K562 (cell line): ENCODE data around the gene CFP. TPM values are rescaled to one million over a fixed set of nuclear protein-coding genes. Genes with fewer than 3 reads are reported as not detected.
A peak's percentile ranks its signal among the peaks of the same experiment; 100 is the strongest.

Source experiments
- CBX1 ChIP-seq: sonication (generic); IDR thresholded peaks from 2 replicates; pipeline ENCODE4 v1.6.1; 2016; ENCODE audit warnings: antibody characterized with exemption, low read depth, mild to moderate bottlenecking
- FOXP1 ChIP-seq: sonication (generic); formaldehyde crosslinking; IDR thresholded peaks from 2 replicates; pipeline ENCODE4 v1.8.0; 2022; ENCODE audit warnings: mild to moderate bottlenecking, missing genetic modification reagents
- KDM1A ChIP-seq, 2 experiments: fragments of 450-650 bp; IDR thresholded peaks; 2 replicates each; pipeline ENCODE4 v1.6.1; 2016; ENCODE audit warnings: mild to moderate bottlenecking in 2 of 2
- MTA3 ChIP-seq: fragments of 450-650 bp; formaldehyde crosslinking; IDR thresholded peaks from 2 replicates; pipeline ENCODE4 v1.6.1; 2017; ENCODE audit warnings: mild to moderate bottlenecking, borderline replicate concordance
- NUFIP1 ChIP-seq: fragments of 450-650 bp; IDR thresholded peaks from 2 replicates; pipeline ENCODE4 v1.6.1; 2018; ENCODE audit not compliant: partially characterized antibody
- PTRF ChIP-seq: fragments of 450-650 bp; IDR thresholded peaks from 2 replicates; pipeline ENCODE4 v1.6.1; 2016; ENCODE audit warnings: mild to moderate bottlenecking, missing genetic modification characterization, missing compliant biosample characterization
- RUNX1 ChIP-seq: sonication (generic); IDR thresholded peaks from 2 replicates; pipeline ENCODE4 v1.6.1; 2016; ENCODE audit warnings: antibody characterized with exemption, low read depth
- SETDB1 ChIP-seq: IDR thresholded peaks from one replicate; pipeline ENCODE4 v1.6.1; 2012; ENCODE audit warnings: low read length, control low read depth, inconsistent platforms
- SIX5 ChIP-seq, 2 experiments: IDR thresholded peaks; 2 replicates each; pipeline ENCODE4 v1.6.1; 2011; ENCODE audit warnings: low read length in 2 of 2, borderline replicate concordance in 1 of 2, low read depth in 1 of 2, mild to moderate bottlenecking in 1 of 2, moderate library complexity in 1 of 2; ENCODE audit not compliant: insufficient read depth in 1 of 2
- ZBTB1 ChIP-seq: sonication (generic); formaldehyde crosslinking; IDR thresholded peaks from 2 replicates; pipeline ENCODE4 v1.8.1; 2023; ENCODE audit warnings: missing genetic modification reagents, low read depth, mild to moderate bottlenecking, borderline replicate concordance
- ZNF143 ChIP-seq: sonication (generic); formaldehyde crosslinking; IDR thresholded peaks from 2 replicates; pipeline ENCODE4 v1.9.0; 2022; ENCODE audit warnings: mild to moderate bottlenecking, missing genetic modification reagents
- polyA plus RNA-seq, 8 experiments: library from polyadenylated mRNA; depleted of rRNA in 4 of 8; stranded (reverse) in 5 of 8; unstranded in 3 of 8; fragments of >200 nt; fragmentation: Nextera tagmentation in 2 of 8; fragmentation: Illumina TruSeq in 1 of 8; extraction: Ambion mirVana in 2 of 8; extraction: Trizol in 1 of 8; gene quantifications; 2 replicates each; pipeline versions ENCODE4 v1.2.1 to v1.2.3, GENCODE V29; 2011 to 2014; ENCODE audit warnings: inconsistent platforms in 1 of 8, missing spikeins in 1 of 8
- total RNA-seq, 7 experiments: library from RNA; depleted of rRNA in 6 of 7; stranded (reverse); fragments of >200 nt in 6 of 7; fragmentation: Illumina TruSeq in 2 of 7; extraction: Trizol in 2 of 7; gene quantifications; 2 replicates each; pipeline versions ENCODE4 v1.2.1 to v1.2.3, GENCODE V29; 2011 to 2021; ENCODE audit warnings: low replicate concordance in 1 of 7
- TF ChIP-seq, protein P1 (sequence below): IDR thresholded peaks from 2 replicates; pipeline ENCODE4 v1.6.1; 2014; ENCODE audit warnings: antibody characterized with exemption
- TF ChIP-seq, protein P2 (sequence below): sonication (generic); formaldehyde crosslinking; IDR thresholded peaks from 2 replicates; pipeline ENCODE4 v1.8.0; 2022; ENCODE audit warnings: mild to moderate bottlenecking, low read depth, missing genetic modification reagents
- TF ChIP-seq, protein P3 (sequence below), 2 experiments: IDR thresholded peaks; 2 replicates each; pipeline ENCODE4 v1.6.1; 2011; ENCODE audit warnings: borderline replicate concordance in 1 of 2, control low read depth in 1 of 2, low read depth in 1 of 2, low read length in 1 of 2, mild to moderate bottlenecking in 1 of 2, mixed read lengths in 1 of 2, moderate library complexity in 1 of 2; ENCODE audit not compliant: insufficient read depth in 1 of 2, insufficient read length in 1 of 2, poor library complexity in 1 of 2, severe bottlenecking in 1 of 2; ENCODE audit errors: extremely low read depth in 1 of 2

The CFP gene
- total and polyA plus RNA-seq, 9 of the 15 experiments (the other 6 are each of a cell fraction or from before 2014, with no cell fraction given) = 0.18 to 2.0 (median 0.55) TPM

DNA sequence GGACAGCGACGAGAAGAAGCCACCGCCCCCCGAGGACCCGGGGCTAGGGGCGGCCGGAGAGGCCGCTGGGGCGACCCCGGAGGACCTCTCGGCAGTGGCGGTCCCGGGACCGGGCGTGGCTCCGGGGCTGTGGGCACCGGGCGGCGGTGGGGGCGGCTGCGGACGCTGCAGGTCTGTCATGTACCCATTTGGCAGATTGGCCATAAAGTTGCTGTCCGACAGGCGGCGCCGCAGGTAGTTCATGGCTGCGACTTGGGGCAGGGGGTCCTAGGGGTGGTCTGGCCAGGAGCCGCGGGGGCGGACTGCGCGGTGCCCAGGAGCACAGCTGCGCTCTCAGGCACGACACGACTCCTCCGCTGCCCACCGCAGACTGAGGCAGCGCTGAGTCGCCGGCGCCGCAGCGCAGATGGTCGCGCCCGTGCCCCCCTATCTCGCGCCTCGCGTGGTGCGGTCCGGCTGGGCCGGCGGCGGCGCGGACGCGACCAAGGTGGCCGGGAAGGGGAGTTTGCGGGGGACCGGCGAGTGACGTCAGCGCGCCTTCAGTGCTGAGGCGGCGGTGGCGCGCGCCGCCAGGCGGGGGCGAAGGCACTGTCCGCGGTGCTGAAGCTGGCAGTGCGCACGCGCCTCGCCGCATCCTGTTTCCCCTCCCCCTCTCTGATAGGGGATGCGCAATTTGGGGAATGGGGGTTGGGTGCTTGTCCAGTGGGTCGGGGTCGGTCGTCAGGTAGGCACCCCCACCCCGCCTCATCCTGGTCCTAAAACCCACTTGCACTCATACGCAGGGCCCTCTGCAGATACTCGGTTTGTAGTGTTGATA lies 10.0 kb downstream of the CFP start, which contains the start of gene SYN1 (continued):
- TF ChIP-seq, protein P1, sequence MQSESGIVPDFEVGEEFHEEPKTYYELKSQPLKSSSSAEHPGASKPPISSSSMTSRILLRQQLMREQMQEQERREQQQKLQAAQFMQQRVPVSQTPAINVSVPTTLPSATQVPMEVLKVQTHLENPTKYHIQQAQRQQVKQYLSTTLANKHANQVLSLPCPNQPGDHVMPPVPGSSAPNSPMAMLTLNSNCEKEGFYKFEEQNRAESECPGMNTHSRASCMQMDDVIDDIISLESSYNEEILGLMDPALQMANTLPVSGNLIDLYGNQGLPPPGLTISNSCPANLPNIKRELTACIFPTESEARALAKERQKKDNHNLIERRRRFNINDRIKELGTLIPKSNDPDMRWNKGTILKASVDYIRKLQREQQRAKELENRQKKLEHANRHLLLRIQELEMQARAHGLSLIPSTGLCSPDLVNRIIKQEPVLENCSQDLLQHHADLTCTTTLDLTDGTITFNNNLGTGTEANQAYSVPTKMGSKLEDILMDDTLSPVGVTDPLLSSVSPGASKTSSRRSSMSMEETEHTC = no peak
- peak; percentile 76; the same call in 1 of the 2 replicates for TF ChIP-seq MTA3
- TF ChIP-seq CBX1 = peak; percentile 76; the same call in 1 of the 2 replicates
- TF ChIP-seq RUNX1 = no peak
- peak; percentile 78 for TF ChIP-seq FOXP1 (CRISPR knock-in tag)
- TF ChIP-seq SIX5 (IDR thresholded peaks at IDR 0.05; ENCODE audit: borderline replicate concordance in 1 of 2, insufficient read depth in 1 of 2, low read depth in 1 of 2, low read length in 2 of 2) = peak; percentile 37 to 59; a peak in 2 of 4 replicates
- TF ChIP-seq ZBTB1 = peak; percentile 55; the same call in 1 of the 2 replicates
- TF ChIP-seq KDM1A (IDR thresholded peaks at IDR 0.05) = peak in 1 of 2 experiments; percentile 58; a peak in 3 of 4 replicates
- TF ChIP-seq, protein P2, sequence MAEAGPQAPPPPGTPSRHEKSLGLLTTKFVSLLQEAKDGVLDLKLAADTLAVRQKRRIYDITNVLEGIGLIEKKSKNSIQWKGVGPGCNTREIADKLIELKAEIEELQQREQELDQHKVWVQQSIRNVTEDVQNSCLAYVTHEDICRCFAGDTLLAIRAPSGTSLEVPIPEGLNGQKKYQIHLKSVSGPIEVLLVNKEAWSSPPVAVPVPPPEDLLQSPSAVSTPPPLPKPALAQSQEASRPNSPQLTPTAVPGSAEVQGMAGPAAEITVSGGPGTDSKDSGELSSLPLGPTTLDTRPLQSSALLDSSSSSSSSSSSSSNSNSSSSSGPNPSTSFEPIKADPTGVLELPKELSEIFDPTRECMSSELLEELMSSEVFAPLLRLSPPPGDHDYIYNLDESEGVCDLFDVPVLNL (CRISPR knock-in tag) = peak; percentile 72; the same call in 1 of the 2 replicates
- no peak for TF ChIP-seq NUFIP1
- TF ChIP-seq ZNF143 (CRISPR knock-in tag) = 0 out of 2 replicates have a peak, but pooled peaks have one; percentile 10
- no peak for TF ChIP-seq PTRF (tag)
- TF ChIP-seq SETDB1 = no peak
- TF ChIP-seq, protein P3, sequence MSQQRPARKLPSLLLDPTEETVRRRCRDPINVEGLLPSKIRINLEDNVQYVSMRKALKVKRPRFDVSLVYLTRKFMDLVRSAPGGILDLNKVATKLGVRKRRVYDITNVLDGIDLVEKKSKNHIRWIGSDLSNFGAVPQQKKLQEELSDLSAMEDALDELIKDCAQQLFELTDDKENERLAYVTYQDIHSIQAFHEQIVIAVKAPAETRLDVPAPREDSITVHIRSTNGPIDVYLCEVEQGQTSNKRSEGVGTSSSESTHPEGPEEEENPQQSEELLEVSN (IDR thresholded peaks at IDR 0.05; ENCODE audit: borderline replicate concordance in 1 of 2, extremely low read depth in 1 of 2, insufficient read depth in 1 of 2, insufficient read length in 1 of 2, low read depth in 1 of 2, low read length in 1 of 2, poor library complexity in 1 of 2, severe bottlenecking in 1 of 2) = peak in 1 of 2 experiments; percentile 31
